Measurements from ENCODE around the gene NES.
"Not testable (repeated sequence)": the region's sequence is repeated elsewhere in the genome, so short reads cannot be mapped to it uniquely, and the experiment has no call there.

Gene NES

GRCh38 chr1:156642265-156643048 lies 34.8 kb downstream of the NES start:
- no peak for DNase-seq

DNA sequence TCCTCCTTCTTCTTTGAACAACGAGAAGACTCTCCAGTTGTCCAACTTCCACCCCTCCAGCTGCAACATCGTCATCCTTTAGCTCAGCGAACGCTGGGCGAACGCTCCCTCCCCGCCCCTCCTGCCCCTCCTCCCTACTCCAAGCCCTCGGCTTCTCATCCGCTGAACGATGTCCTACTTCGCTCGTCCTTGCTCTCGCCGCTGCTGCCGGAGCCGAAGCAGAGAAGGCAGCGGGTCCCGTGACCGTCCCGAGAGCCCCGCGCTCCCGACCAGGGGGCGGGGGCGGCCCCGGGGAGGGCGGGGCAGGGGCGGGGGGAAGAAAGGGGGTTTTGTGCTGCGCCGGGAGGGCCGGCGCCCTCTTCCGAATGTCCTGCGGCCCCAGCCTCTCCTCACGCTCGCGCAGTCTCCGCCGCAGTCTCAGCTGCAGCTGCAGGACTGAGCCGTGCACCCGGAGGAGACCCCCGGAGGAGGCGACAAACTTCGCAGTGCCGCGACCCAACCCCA lies 35.4 kb downstream of the NES start, which contains the start of gene BCAN:
Gene BCAN (plus strand): TSS at position 357 of the 504 bp plus-strand sequence. CDS start 3,938 bp downstream, outside the sequence.
- no peak for DNase-seq

DNA sequence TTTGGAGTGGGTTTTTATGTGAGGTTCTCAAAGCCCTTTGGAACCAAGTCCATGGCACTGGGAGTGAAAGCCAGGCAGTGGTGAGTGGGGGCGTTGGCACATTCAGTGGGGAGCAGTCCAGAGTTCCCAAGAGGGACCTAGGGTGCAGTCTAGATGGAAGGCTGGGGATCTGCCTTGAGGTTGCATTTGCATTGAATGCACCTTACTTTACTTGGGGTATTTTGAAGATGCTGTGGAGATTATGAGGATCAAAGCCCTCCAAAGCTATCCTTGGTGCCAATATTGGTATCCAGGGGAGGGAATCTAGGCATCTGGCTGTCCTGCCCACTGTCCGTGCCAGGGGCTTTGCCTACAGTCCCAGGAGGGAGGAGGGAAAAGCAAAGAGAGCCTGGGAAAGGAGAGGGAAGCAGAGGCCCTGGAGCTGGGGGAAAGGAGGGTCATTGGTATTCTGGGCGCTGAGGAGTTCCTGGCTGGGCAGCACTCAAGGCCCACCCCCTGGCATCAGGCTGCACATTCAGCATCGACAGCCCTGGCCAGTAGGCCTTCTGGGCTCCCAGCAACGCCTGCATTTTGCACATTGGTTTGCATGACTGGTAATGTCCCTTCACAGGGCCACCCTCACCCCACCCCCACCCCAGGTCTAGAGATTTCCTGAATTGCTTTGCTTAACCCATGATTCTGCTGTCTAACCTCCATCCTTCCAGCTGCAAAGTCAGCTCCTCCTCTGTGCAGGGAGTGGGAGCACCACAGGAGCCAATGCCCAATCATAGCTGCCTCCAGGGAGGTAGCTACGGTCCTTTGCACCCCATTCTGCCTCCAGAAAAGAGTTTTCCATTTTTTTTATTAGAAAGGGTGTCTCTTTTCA lies 36.1 kb downstream of the NES start:
- no peak for DNase-seq

GRCh38 chr1:156639601-156640101 lies 37.6 kb downstream of the NES start:
- no peak for DNase-seq

DNA sequence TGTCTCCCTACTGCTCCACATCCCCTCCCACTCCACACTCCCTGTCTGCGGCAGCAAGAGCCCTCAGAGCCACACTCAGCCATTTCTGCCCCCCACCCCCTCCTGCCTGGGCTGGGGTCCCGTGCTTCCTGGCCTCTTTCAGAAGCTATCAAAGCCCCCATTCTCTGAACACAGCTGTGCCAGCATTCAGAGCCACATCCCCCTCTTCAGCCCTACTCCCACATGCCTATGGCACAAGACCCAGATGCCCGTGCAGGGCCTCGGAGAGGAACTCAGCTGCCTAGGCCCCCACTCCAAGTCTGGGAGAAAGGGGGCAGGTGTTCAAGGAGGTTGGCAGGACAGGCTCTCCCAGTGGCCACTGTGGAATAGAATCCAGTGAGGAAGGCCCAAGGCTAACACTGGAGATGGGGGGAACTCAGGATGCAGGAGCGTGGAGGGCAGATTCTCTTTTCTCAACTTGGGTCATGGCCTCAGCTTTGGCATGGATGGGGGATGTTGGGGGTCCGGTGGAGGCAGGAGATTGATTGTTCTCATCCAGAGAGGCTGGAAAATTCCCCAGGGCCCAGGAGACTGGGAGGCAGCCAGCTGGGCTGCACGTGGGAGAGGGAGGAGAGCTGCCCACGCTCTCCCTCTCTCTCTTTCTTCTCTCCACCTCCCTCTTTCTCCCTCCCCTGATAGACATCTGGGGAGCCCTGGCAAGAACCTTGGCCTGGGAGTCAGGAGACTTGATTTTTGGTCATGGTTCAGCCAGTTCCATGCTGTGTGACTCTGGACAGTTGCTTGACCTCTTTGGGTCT lies 38.8 kb downstream of the NES start:
- no peak for DNase-seq

DNA sequence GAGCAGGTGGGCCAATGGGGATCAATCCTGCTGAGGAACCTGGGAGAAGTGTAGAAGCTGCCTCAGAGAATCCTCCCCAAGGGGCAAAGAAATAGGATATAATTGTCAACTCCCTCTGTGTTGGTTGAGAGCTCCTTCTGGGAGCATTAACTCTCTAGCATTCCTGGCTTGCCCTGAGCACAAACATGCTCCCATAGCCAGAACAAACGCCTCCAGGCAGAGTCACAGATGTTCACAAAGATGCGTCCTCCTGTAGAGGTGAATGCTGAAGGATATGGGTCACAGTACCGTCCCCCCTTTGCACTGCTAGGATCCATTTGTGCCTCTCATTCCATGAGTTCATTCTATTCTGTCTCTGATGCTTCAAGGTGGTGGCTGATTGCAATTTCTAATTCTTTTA lies 44.9 kb downstream of the NES start:
- DNase-seq, result no peak

DNA sequence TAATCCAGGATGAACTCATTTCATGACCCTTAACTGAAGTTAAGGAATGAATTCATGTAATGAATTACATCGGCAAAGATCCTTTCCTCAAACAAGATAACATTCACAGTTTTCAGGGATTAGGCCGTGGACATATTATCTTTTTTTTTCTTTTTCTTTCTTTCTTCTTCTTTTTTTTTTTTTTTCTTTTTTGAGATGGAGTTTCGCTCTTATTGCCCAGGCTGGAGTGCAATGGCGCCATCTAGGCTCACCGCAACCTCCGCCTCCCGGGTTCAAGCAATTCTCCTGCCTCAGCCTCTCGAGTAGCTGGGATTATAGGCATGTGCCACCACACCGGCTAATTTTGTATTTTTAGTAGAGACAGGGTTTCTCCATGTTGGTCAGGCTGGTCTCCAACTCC lies 46.1 kb downstream of the NES start:
- not testable (repeated sequence) for DNase-seq

DNA sequence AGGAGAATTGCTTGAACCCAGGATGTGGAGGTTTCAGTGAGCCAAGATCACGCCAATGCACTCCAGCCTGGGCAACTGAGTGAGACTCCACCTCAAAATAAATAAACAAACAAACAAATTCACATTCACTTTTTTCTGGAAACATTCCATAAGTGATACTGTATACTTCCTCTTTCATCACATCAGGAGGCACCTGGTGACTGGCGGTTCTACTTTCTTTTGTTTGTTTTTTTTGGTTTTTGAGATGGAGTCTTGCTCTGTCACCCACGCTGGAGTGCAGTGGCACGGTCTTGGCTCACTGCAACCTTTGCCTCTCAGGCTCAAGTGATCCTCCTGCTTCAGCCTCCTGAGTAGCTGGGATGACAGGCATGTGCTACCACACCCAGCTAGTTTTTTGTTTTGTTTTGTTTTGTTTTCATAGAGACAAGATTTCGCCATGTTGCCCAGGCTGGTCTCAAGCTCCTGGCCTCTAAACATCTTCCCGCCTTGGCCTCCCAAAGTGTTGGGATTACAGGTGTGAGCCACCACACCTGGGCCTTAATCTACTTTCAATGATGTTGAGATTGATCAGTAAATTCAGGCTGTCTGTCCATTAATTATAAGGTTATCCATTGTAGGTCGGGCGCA lies 47.3 kb downstream of the NES start:
- no peak for DNase-seq

GRCh38 chr1:156627313-156627880 lies 49.8 kb downstream of the NES start:
- DNase-seq, result no peak

DNA sequence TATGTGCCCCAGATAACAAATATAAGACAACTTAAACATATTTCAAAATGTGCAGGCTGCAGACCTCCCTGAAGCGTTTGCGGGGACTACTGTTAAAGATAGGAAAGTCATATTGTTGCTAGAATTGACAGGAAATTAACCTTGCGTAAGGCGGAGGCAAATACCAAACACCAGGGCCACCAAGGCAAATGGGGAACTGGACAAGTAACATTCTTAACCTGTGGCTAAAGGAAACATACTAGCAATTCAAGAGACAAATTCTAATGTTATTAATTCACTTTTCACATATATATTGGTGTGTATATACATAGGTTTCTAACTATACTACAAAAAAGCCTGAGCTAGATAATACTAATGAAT lies 51.1 kb downstream of the NES start:
- no peak for DNase-seq

GRCh38 chr1:156625436-156626078 lies 51.6 kb downstream of the NES start:
- peak; percentile 87 for DNase-seq

GRCh38 chr1:156624814-156625435 lies 52.3 kb downstream of the NES start:
- no peak for DNase-seq

- peak; percentile 80 for DNase-seq
Observed at GRCh38 chr1:156623946-156624813, 53.0 kb downstream of the NES start.

DNA sequence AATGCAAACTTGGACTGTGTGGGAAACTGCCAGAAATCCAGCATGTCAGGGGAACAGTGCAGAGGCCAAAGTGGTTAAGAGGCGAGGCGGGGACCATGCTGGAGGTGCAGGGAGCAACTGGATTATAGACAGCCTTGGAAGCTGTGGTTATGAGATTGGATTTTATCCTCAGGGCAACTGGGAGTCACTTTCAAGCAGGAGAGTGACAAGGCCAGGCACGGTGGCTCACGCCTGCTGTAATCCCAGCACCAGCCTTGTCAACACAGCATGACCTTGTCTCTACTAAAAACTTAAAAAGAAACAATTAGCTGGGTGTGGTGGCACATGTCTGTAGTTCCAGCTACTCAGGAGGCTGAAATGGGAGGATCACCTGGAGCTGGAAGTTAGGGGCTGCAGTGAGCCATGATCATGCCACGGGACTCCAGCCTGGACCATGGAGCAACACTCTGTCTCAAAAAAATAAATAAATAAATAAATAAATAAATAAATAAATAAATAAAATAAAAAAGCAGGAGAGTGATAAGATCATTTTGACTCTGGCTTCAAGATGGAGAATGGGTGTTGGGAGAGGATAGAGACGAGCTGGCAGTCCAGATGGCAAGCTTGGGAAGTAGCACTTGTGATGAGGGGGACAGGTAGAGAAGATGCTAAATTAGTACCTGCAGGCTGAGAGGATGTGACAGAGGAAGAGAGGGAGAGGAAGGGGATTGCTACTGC lies 54.5 kb downstream of the NES start:
- no peak for DNase-seq

DNA sequence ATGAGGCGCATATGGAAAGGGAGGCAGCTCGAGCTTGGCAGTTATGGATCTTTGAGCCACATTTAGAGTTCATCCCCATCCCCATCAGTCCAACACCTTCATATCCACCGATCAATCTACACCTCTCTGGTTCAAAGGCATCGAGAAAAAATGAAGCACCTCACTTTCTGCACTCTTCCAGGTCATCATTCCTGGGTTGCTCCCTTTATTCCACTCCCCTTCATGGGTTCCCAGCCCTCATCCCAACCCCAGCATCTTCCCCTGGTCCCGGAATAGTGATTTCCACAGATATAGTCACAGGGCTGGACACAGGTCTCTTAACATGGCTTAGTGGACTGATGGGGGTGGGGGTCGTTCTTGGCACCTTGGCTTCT lies 57.6 kb downstream of the NES start:
- DNase-seq, result no peak

DNA sequence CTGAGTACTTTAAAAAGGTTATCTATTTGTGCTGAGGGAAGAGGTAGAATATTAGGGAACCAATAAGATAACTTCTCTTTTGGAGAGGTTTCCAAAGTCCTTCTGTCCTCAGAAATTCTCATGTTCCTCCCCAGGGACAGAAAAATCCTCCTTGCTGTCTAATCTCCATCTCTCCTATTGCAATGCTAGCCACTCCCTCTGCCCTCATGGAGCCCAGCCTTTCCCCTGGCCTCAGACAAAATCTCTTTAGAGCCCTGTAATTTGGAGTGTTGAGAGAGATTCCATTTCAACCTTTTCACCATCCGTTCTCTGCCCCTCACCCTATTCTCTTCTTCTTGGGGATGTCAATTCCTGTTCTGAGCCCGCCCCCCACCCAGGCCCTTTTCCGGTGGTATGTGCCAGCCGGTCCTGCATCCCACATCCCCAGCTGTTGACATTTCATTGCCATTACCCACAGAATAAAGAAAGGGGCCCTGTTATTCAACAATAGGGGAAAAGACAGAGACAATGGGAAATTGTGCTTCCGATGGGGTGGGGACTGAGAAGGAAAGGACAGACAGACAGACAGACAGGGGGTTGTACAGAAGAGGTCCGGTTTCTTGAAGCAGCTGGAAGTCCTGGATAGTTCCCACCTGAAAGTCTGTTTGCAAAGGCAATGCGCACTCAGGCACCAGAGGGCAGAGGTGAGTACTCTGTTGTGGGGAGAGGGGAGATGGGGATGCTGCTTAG lies 58.2 kb downstream of the NES start, which contains the start of gene HAPLN2:
Gene HAPLN2 (plus strand): TSS at position 563 of the 729 bp plus-strand sequence. CDS start 4,076 bp downstream, outside the sequence.
- DNase-seq, result no peak

All from activated CD8-positive, alpha-beta memory T cell treated with anti-CD3 and anti-CD28 coated beads, Interleukin-2, amount 50 U/mL, for 48 hours (primary cell).